HG03342 (cell line): Measurements from ENCODE around the gene AKTIP.
A peak's percentile ranks its signal among the peaks of the same experiment; 100 is the strongest.
"Not testable (repeated sequence)": the region's sequence is repeated elsewhere in the genome, so short reads cannot be mapped to it uniquely, and the experiment has no call there.

Source experiments
- ATAC-seq: cut with Tn5 transposase; IDR thresholded peaks from one replicate; pipeline ENCODE4 v1.9.1; 2021; ENCODE audit warnings: mild to moderate bottlenecking, moderate library complexity; ENCODE audit not compliant: unreplicated experiment

The AKTIP gene

GRCh38 chr16:53517851-53518250, 14.8 kb upstream of the AKTIP start:
- ATAC-seq = no peak

- no peak for ATAC-seq
Measured at GRCh38 chr16:53515811-53516210, 12.8 kb upstream of the AKTIP start.

GRCh38 chr16:53515259-53515658, 12.2 kb upstream of the AKTIP start:
- no peak for ATAC-seq

GRCh38 chr16:53512795-53513194, 9.8 kb upstream of the AKTIP start:
- ATAC-seq = not testable (repeated sequence)

GRCh38 chr16:53511403-53512280, 8.6 kb upstream of the AKTIP start:
- ATAC-seq = no peak

GRCh38 chr16:53511084-53511402, 8.0 kb upstream of the AKTIP start:
- no peak for ATAC-seq

GRCh38 chr16:53510704-53511070, 7.7 kb upstream of the AKTIP start:
- ATAC-seq = peak; percentile 13

- peak; percentile 54 for ATAC-seq
Measured at GRCh38 chr16:53509906-53510703, 7.1 kb upstream of the AKTIP start.

GRCh38 chr16:53507464-53508179, 4.6 kb upstream of the AKTIP start:
- no peak for ATAC-seq

GRCh38 chr16:53506254-53506653, 3.2 kb upstream of the AKTIP start:
- ATAC-seq = no peak

- ATAC-seq = no peak
Measured at GRCh38 chr16:53504665-53505064, 1.7 kb upstream of the AKTIP start.

- ATAC-seq = no peak
Measured at GRCh38 chr16:53503991-53504663, 1.1 kb upstream of the AKTIP start.

GRCh38 chr16:53503270-53503923, 388 bp upstream of the AKTIP start:
- peak; percentile 96 for ATAC-seq

- no peak for ATAC-seq
Measured at GRCh38 chr16:53501216-53501859, 1.7 kb downstream of the AKTIP start.

- no peak for ATAC-seq
Measured at GRCh38 chr16:53498984-53499383, 4.0 kb downstream of the AKTIP start.

- no peak for ATAC-seq
Measured at GRCh38 chr16:53495325-53495724, 7.7 kb downstream of the AKTIP start.

- ATAC-seq = no peak
Measured at GRCh38 chr16:53494636-53495035, 8.4 kb downstream of the AKTIP start.

GRCh38 chr16:53492503-53492902, 10.5 kb downstream of the AKTIP start:
- ATAC-seq = no peak

GRCh38 chr16:53489755-53490154, 13.3 kb downstream of the AKTIP start:
- ATAC-seq = no peak

GRCh38 chr16:53486230-53486629, 16.8 kb downstream of the AKTIP start:
- ATAC-seq = no peak
